Sigmoid colon (tissue), 7 donors: Measurements from ENCODE around the gene ARMC10. TPM values are rescaled to one million over a fixed set of nuclear protein-coding genes. Genes with fewer than 3 reads are reported as not detected.

Experiments used
- DNase-seq: peaks from one replicate; pipeline ENCODE4 v3.0.0-alpha.2; 2019
- H3K27ac ChIP-seq, 4 donors: fragments of 200-600 bp; sonication (generic); one replicate each; pipeline ENCODE4 v1.5.1; 2016 to 2019; ENCODE audit warnings: mild to moderate bottlenecking in 1 of 4
- H3K27me3 ChIP-seq, 3 donors: fragments of 200-600 bp; sonication (generic); one replicate each; pipeline ENCODE4 v1.5.1; 2019; ENCODE audit warnings: mild to moderate bottlenecking in 1 of 3
- H3K36me3 ChIP-seq, 4 donors: fragments of 200-600 bp; sonication (generic); one replicate each; pipeline ENCODE4 v1.5.1; 2016 to 2019
- H3K4me1 ChIP-seq, 4 donors: fragments of 200-600 bp; sonication (generic); one replicate each; pipeline ENCODE4 v1.5.1; 2017 to 2019
- H3K4me3 ChIP-seq, 4 donors: fragments of 200-600 bp; sonication (generic); one replicate each; pipeline ENCODE4 v1.5.1; 2017 to 2019; ENCODE audit warnings: mild to moderate bottlenecking in 2 of 4, moderate library complexity in 1 of 4
- H3K9me3 ChIP-seq, 4 donors: fragments of 200-600 bp in 3 of 4; sonication (generic) in 3 of 4; one replicate each; pipeline versions ENCODE4 v1.5.1 to v1.6.1; 2013 to 2019
- CTCF ChIP-seq, 4 experiments: fragments of 450-650 bp in 3 of 4; fragments of 200-600 bp in 1 of 4; IDR thresholded peaks; one replicate each; pipeline ENCODE4 v1.5.1; 2016 to 2019; ENCODE audit warnings: antibody characterized with exemption in 4 of 4, mild to moderate bottlenecking in 3 of 4, moderate library complexity in 2 of 4
- EP300 ChIP-seq, 4 donors: sonication (generic); formaldehyde crosslinking; IDR thresholded peaks; one replicate each; pipeline ENCODE4 v1.6.1; 2017; ENCODE audit warnings: antibody characterized with exemption in 4 of 4
- POLR2A ChIP-seq, 2 donors: fragments of 450-650 bp; IDR thresholded peaks; one replicate each; pipeline ENCODE4 v1.6.1; 2016; ENCODE audit warnings: antibody characterized with exemption in 2 of 2, mild to moderate bottlenecking in 2 of 2, moderate library complexity in 2 of 2
- POLR2AphosphoS5 ChIP-seq, 4 donors: sonication (generic); formaldehyde crosslinking; IDR thresholded peaks; one replicate each; pipeline ENCODE4 v1.6.1; 2017; ENCODE audit warnings: antibody characterized with exemption in 4 of 4
- WGBS, 2 donors: extraction: QIAGEN DNeasy Blood & Tissue Kit; methylation state at CpG; one replicate each; pipeline ENCODE4 v1.1.7; 2013; 5-methylcytosine and 5-hydroxymethylcytosine counted together
- intact Hi-C: fragments of 100-400 bp; cut with DNase I; formaldehyde crosslinking; loops from one replicate; pipeline ENCODE4 v1.15.1; 2023
- polyA plus RNA-seq, 3 donors: library from polyadenylated mRNA; stranded (reverse); fragments of 200-250 nt; gene quantifications; one replicate each; pipeline ENCODE4 v1.2.3, GENCODE V29; 2013
- total RNA-seq, 4 donors: library from RNA; depleted of rRNA; stranded (reverse); fragments of >200 nt; gene quantifications; one replicate each; pipeline ENCODE4 v1.1.0, GENCODE V29; 2016
- donor health status: healthy with polysubstance abuse.
- donor health status: Bipolar disorder and iron deficiency.
- donor health status: healthy.

Gene ARMC10
- total and polyA plus RNA-seq, 7 donors: 13.9 to 49.0 (median 41.5) TPM

GRCh38 chr7:103058122-103058521 is 16.8 kb upstream of the ARMC10 start:
- no peaks in the 10 kb centered on the region for H3K27me3 ChIP-seq
- intact Hi-C loops: loop anchor here (5.0 kb wide), 1 partner anchor 61 kb away; no protein-coding TSS in a partner anchor
- no peaks in the 10 kb centered on the region for H3K4me1 ChIP-seq
- H3K27ac ChIP-seq: no peak overlapping the region
- H3K4me3 ChIP-seq: no peak overlapping the region
- DNase-seq: no peak
- H3K9me3 ChIP-seq: no peaks in the 10 kb centered on the region
- TF ChIP-seq POLR2AphosphoS5 (IDR thresholded peaks at IDR 0.05) (no peak), CTCF (IDR thresholded peaks at IDR 0.05) (no peak), EP300 (IDR thresholded peaks at IDR 0.05) (no peak), POLR2A (IDR thresholded peaks at IDR 0.05) (no peak)
- no peaks in the 10 kb centered on the region for H3K36me3 ChIP-seq

GRCh38 chr7:103059471-103059870 is 15.5 kb upstream of the ARMC10 start:
- intact Hi-C loops: loop anchor here (5.0 kb wide), 1 partner anchor 62 kb away; no protein-coding TSS in a partner anchor
- WGBS, 2 donors: 54 to 64% methylated on average over 2 of the region's 2 CpGs
- DNase-seq: no peak
- no peaks in the 10 kb centered on the region for H3K9me3 ChIP-seq
- H3K27me3 ChIP-seq: no peaks in the 10 kb centered on the region
- no peak for TF ChIP-seq CTCF (IDR thresholded peaks at IDR 0.05)
- TF ChIP-seq POLR2AphosphoS5 (IDR thresholded peaks at IDR 0.05): no peak
- TF ChIP-seq POLR2A (IDR thresholded peaks at IDR 0.05): no peak
- no peak for TF ChIP-seq EP300 (IDR thresholded peaks at IDR 0.05)
- H3K27ac ChIP-seq: no peak overlapping the region
- H3K36me3 ChIP-seq: no peaks in the 10 kb centered on the region
- no peaks in the 10 kb centered on the region for H3K4me1 ChIP-seq
- H3K4me3 ChIP-seq: no peak overlapping the region

GRCh38 chr7:103063895-103064294 is 11.0 kb upstream of the ARMC10 start:
- Histone ChIP-seq H3K36me3 (no peaks in the 10 kb centered on the region), H3K27ac (no peak overlapping the region), H3K27me3 (no peaks in the 10 kb centered on the region), H3K4me1 (no peaks in the 10 kb centered on the region), H3K4me3 (no peak overlapping the region), H3K9me3 (no peaks in the 10 kb centered on the region)
- DNase-seq: no peak
- intact Hi-C loops: loop anchor here (5.0 kb wide), 1 partner anchor 302 kb away; no protein-coding TSS in a partner anchor
- TF ChIP-seq EP300 (IDR thresholded peaks at IDR 0.05) (no peak), CTCF (IDR thresholded peaks at IDR 0.05) (no peak), POLR2A (IDR thresholded peaks at IDR 0.05) (no peak), POLR2AphosphoS5 (IDR thresholded peaks at IDR 0.05) (no peak)
- WGBS, 2 donors: 93 to 94% methylated on average over 3 of the region's 3 CpGs

GRCh38 chr7:103065667-103066066 is 9.3 kb upstream of the ARMC10 start:
- no peaks in the 10 kb centered on the region for H3K27me3 ChIP-seq
- no peak for TF ChIP-seq POLR2A (IDR thresholded peaks at IDR 0.05)
- no peak for TF ChIP-seq POLR2AphosphoS5 (IDR thresholded peaks at IDR 0.05)
- TF ChIP-seq CTCF (IDR thresholded peaks at IDR 0.05): no peak
- no peak for TF ChIP-seq EP300 (IDR thresholded peaks at IDR 0.05)
- 18 to 29% methylated on average over 1 of the region's 1 CpG for WGBS, 2 donors
- no peak for DNase-seq
- H3K9me3 ChIP-seq: no peaks in the 10 kb centered on the region
- H3K36me3 ChIP-seq: no peaks in the 10 kb centered on the region
- intact Hi-C loops: no loop called here
- H3K27ac ChIP-seq: no peak overlapping the region
- no peak overlapping the region for H3K4me3 ChIP-seq
- no peaks in the 10 kb centered on the region for H3K4me1 ChIP-seq
